HUES48 (cell line): Measurements from ENCODE around the gene CIAO1.
"Not testable (repeated sequence)": the region's sequence is repeated elsewhere in the genome, so short reads cannot be mapped to it uniquely, and the experiment has no call there.

Experiments
- H3K27ac ChIP-seq: one replicate; pipeline ENCODE4 v1.7.0; 2013; ENCODE audit warnings: low read depth, low read length, inconsistent platforms
- H3K27me3 ChIP-seq: 2 replicates; pipeline ENCODE4 v1.6.1; 2013; ENCODE audit warnings: mild to moderate bottlenecking, low read length; ENCODE audit not compliant: control insufficient read depth, insufficient read depth
- H3K36me3 ChIP-seq: 2 replicates; pipeline ENCODE4 v1.6.1; 2013; ENCODE audit warnings: low read length; ENCODE audit not compliant: control insufficient read depth, insufficient read depth
- H3K4me1 ChIP-seq: 2 replicates; pipeline ENCODE4 v1.6.1; 2013; ENCODE audit warnings: mild to moderate bottlenecking, low read length; ENCODE audit not compliant: control insufficient read depth, insufficient read depth
- H3K4me3 ChIP-seq: 2 replicates; pipeline ENCODE4 v1.5.1; 2013; ENCODE audit warnings: mild to moderate bottlenecking, low read depth, low read length
- H3K9ac ChIP-seq: 2 replicates; pipeline ENCODE4 v1.6.1; 2013; ENCODE audit warnings: mild to moderate bottlenecking, low read depth, low read length, moderate library complexity
- H3K9me3 ChIP-seq: 2 replicates; pipeline ENCODE4 v1.6.1; 2013; ENCODE audit warnings: low read length; ENCODE audit not compliant: control insufficient read depth, insufficient read depth

The CIAO1 gene

DNA sequence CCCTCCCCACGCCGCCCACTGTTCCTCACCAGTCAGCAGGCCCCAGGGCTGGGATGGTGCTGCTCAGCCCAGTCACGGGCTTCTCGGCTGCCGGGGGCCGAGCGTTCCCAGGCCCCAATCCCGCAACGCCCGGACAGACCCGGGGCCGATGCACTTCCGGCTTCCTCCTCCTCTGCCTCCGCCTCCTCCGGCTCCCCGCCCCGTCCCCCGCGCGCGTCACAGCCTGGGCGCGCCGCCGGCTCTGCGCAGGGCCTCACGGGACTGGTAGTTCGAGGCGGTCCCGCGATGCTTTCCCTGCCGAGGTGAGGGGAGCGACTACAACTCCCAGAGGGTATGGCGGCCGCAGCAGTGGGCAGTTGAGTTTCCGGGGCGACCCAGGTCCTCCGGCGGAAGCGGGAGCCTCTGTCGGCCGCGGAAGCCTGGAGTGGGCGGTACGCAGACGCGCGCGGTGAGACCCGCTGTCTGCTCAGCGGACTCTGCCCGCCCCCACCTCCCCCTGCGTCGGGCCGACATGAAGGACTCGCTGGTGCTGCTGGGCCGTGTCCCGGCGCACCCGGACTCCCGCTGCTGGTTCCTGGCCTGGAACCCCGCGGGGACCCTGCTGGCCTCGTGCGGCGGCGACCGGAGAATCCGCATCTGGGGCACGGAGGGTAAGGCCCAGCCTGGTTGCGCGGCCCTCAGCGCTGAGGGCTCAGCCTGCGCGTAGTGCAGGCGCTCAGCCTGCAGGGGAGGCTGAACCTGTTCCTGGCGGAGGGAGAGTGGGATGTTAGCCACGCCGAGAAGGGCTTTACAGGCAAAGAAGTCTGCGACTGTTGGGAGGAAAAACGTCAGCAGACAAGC is at the start of gene CIAO1, which contains the start of gene TMEM127:
TSS of gene CIAO1 (plus strand) at position 386 of the 840 bp plus-strand sequence. CDS start at position 512, 126 bp downstream.
TSS of gene TMEM127 (minus strand) at position 158 of the 840 bp plus-strand sequence. CDS start 616 bp downstream, outside the sequence.
- Histone ChIP-seq H3K36me3 (peaks cover 36% of the 10 kb centered on the region), H3K27me3 (no peaks in the 10 kb centered on the region), H3K4me1 (peaks cover 11% of the 10 kb centered on the region; the same call in 1 of the 2 replicates), H3K4me3 (peak within 1 kb of the TSS; percentile 98), H3K9me3 (no peaks in the 10 kb centered on the region), H3K27ac (peak within 1 kb of the TSS; percentile 82), H3K9ac (peak within 1 kb of the TSS; percentile 80)

DNA sequence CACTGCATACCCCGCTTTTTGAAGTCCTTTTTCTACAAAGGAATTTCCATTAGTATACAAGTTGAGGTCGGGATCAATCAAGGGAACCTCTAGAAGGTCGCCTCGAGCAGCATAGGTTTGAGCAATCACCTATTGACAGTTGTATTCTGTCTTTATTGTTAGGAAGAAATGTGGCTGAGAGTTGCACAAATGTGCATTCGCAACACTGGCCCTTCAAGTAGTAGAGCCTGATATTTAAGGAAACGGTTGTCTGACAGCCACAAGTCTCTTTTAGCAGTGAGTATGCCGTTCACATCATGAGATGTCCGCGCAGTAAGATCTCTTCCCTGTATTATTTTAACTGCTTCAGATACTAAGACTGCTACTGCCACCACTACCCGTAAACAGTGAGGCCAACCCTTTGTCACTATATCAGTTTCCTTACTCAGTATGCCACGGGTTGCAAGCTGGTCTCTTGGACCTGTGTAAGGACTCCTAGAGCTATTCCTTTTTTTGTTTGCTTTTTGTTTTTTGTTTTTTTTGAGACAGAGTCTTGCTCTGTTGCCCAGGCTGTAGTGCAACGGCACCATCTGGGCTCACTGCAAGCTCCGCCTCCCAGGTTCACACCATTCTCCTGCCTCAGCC is 47.4 kb upstream of the CIAO1 start:
- H3K27ac ChIP-seq = no peak overlapping the region
- no peak overlapping the region for H3K4me3 ChIP-seq
- no peaks in the 10 kb centered on the region for H3K4me1 ChIP-seq
- no peak overlapping the region for H3K9ac ChIP-seq
- no peaks in the 10 kb centered on the region for H3K27me3 ChIP-seq
- H3K36me3 ChIP-seq = no peaks in the 10 kb centered on the region
- no peaks in the 10 kb centered on the region for H3K9me3 ChIP-seq

- H3K4me3 ChIP-seq, H3K27ac ChIP-seq, H3K9ac ChIP-seq: not testable (repeated sequence)
These were observed 46.1 kb upstream of the CIAO1 start for GRCh38 chr2:96219959-96220358.

DNA sequence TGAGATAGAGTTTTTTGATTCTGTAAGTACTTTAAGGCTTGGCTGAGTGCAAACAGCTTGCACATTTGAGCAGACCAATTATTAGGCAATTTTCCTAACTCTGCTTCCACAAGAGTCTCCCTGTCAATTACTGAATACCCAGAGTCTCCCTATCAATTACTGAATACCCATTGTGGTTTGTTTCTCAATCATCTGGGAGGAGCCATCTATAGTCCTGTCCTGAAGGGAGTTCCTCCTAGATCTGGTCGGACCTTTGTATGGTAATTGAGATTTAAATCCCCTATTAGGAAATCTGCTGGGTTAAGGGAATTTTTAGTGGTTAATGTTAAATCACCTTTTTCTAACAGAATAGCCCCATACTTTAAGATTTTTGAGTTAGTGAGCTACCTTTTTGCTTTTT is 44.9 kb upstream of the CIAO1 start:
- H3K4me3 ChIP-seq, H3K9ac ChIP-seq, H3K36me3 ChIP-seq, H3K4me1 ChIP-seq, H3K27me3 ChIP-seq, H3K9me3 ChIP-seq, H3K27ac ChIP-seq: not testable (repeated sequence)

More at GRCh38 chr2:96219959-96220358, 46.1 kb upstream of the CIAO1 start:
- H3K9me3 ChIP-seq, H3K36me3 ChIP-seq, H3K27me3 ChIP-seq, H3K4me1 ChIP-seq: not testable (repeated sequence)

- no peak overlapping the region for H3K9ac ChIP-seq
- H3K4me3 ChIP-seq = no peak overlapping the region
- H3K27me3 ChIP-seq = no peaks in the 10 kb centered on the region
- no peaks in the 10 kb centered on the region for H3K9me3 ChIP-seq
- no peaks in the 10 kb centered on the region for H3K36me3 ChIP-seq
- H3K27ac ChIP-seq = no peak overlapping the region
- no peaks in the 10 kb centered on the region for H3K4me1 ChIP-seq
These were observed 41.0 kb upstream of the CIAO1 start for GRCh38 chr2:96225016-96225533.

DNA sequence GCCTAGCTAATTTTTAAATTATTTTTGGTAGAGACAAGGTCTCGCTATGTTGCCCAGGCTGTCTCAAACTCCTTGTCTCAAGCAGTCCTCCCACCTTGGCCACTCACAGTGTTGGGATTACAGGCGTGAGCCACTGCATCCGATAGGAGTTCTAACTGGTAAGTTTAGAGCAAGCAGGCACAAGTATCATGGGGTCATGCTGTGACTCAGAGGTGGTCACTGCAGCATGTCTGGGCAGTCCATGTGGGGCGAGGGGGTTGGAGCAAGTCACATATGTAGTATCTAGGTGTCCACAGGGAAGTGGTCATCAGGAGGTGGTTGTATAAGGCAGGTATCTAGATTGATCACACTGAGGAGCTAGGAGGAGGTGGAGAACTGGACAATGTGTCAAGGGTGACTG is 34.7 kb upstream of the CIAO1 start:
- H3K4me1 ChIP-seq = no peaks in the 10 kb centered on the region
- H3K27me3 ChIP-seq = no peaks in the 10 kb centered on the region
- H3K9ac ChIP-seq = no peak overlapping the region
- H3K9me3 ChIP-seq = no peaks in the 10 kb centered on the region
- no peak overlapping the region for H3K4me3 ChIP-seq
- no peak overlapping the region for H3K27ac ChIP-seq
- no peaks in the 10 kb centered on the region for H3K36me3 ChIP-seq

GRCh38 chr2:96233436-96233835 is 32.6 kb upstream of the CIAO1 start:
- Histone ChIP-seq H3K9ac (no peak overlapping the region), H3K4me1 (no peaks in the 10 kb centered on the region), H3K27me3 (no peaks in the 10 kb centered on the region), H3K36me3 (no peaks in the 10 kb centered on the region), H3K4me3 (no peak overlapping the region), H3K9me3 (no peaks in the 10 kb centered on the region), H3K27ac (no peak overlapping the region)

DNA sequence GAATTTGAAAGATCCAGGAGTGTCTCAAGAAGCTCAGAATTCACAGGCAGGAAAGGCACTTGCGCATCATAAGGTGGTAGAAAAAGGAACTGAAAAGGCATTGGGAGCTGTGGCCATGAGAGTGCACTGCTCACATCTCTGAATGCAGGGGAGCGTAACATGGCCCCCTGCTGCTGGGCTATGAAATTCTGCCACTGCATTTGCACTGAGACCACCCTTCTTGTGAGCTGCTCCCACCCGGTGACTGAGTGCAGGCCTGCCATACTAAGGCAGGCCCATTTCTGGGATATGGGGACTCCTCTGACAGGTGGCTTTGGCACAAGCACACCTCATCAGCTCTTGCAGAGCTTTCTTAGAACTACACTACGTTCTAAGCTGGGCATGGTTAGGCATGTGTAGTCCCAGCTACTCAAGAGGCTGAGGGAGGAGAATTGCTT is 32.1 kb upstream of the CIAO1 start:
- no peak overlapping the region for H3K27ac ChIP-seq
- no peaks in the 10 kb centered on the region for H3K9me3 ChIP-seq
- no peaks in the 10 kb centered on the region for H3K36me3 ChIP-seq
- no peaks in the 10 kb centered on the region for H3K4me1 ChIP-seq
- no peaks in the 10 kb centered on the region for H3K27me3 ChIP-seq
- no peak overlapping the region for H3K4me3 ChIP-seq
- H3K9ac ChIP-seq = no peak overlapping the region

- Histone ChIP-seq H3K9me3 (no peaks in the 10 kb centered on the region), H3K27me3 (no peaks in the 10 kb centered on the region), H3K36me3 (no peaks in the 10 kb centered on the region), H3K27ac (no peak overlapping the region), H3K4me3 (no peak overlapping the region), H3K4me1 (no peaks in the 10 kb centered on the region), H3K9ac (no peak overlapping the region)
These were observed 29.1 kb upstream of the CIAO1 start for GRCh38 chr2:96236882-96237281.

DNA sequence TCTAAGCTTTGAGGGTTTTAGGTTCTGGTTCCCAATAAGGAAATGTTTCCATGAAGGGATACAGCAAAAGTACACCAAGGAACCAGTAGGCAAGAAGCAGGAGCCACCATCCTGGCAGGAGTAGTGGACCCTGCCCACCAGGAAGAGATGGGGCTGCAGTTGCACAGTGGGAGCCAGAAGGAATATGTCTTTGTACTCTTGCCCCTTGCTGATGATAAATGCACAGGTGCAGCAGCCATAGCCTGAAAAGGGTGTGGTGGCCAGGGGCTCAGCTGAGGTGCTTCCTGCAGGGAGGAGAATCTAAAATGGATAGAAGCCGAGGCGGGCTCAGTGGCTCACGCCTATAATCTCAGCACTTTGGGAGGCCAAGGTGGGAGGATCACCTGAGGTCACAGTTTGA is 27.8 kb upstream of the CIAO1 start:
- H3K9ac ChIP-seq = no peak overlapping the region
- no peak overlapping the region for H3K27ac ChIP-seq
- no peak overlapping the region for H3K4me3 ChIP-seq
- H3K27me3 ChIP-seq = no peaks in the 10 kb centered on the region
- H3K36me3 ChIP-seq = no peaks in the 10 kb centered on the region
- H3K9me3 ChIP-seq = no peaks in the 10 kb centered on the region
- H3K4me1 ChIP-seq = no peaks in the 10 kb centered on the region

GRCh38 chr2:96239091-96239490 is 26.9 kb upstream of the CIAO1 start:
- H3K4me1 ChIP-seq = no peaks in the 10 kb centered on the region
- no peaks in the 10 kb centered on the region for H3K9me3 ChIP-seq
- H3K4me3 ChIP-seq = no peak overlapping the region
- no peak overlapping the region for H3K9ac ChIP-seq
- H3K27ac ChIP-seq = no peak overlapping the region
- H3K27me3 ChIP-seq = no peaks in the 10 kb centered on the region
- H3K36me3 ChIP-seq = no peaks in the 10 kb centered on the region
